ENCODE data around the gene TP63.

The TP63 gene

GRCh38 chr3:189771842-189772450, 140.8 kb downstream of the TP63 start:
- no peak overlapping the region for H3K4me3 ChIP-seq (ENCODE audit: low read depth, low read length)
- in situ Hi-C loops (cut with HindIII; ENCODE audit: low sequenced_read_pairs), result no loop called here
- no peak for TF ChIP-seq CTCF (IDR thresholded peaks at IDR 0.05; ENCODE audit: low read depth, low read length)
- DNase-seq (ENCODE audit: low read depth, low spot score), result no peak

GRCh38 chr3:189772584-189772983, 141.4 kb downstream of the TP63 start:
- H3K4me3 ChIP-seq (ENCODE audit: low read depth, low read length), result no peak overlapping the region
- no peak for DNase-seq (ENCODE audit: low read depth, low spot score)
- no peak for TF ChIP-seq CTCF (IDR thresholded peaks at IDR 0.05; ENCODE audit: low read depth, low read length)
- in situ Hi-C loops (cut with HindIII; ENCODE audit: low sequenced_read_pairs), result no loop called here

GRCh38 chr3:189773056-189773455, 141.9 kb downstream of the TP63 start:
- peak; percentile 8 for DNase-seq (ENCODE audit: low read depth, low spot score)
- in situ Hi-C loops (cut with HindIII; ENCODE audit: low sequenced_read_pairs), result no loop called here
- no peak overlapping the region for H3K4me3 ChIP-seq (ENCODE audit: low read depth, low read length)
- TF ChIP-seq CTCF (IDR thresholded peaks at IDR 0.05; ENCODE audit: low read depth, low read length), result no peak

- no peak for DNase-seq (ENCODE audit: low read depth, low spot score)
- no peak for TF ChIP-seq CTCF (IDR thresholded peaks at IDR 0.05; ENCODE audit: low read depth, low read length)
- no peak overlapping the region for H3K4me3 ChIP-seq (ENCODE audit: low read depth, low read length)
- in situ Hi-C loops (cut with HindIII; ENCODE audit: low sequenced_read_pairs), result no loop called here
These were observed 145.1 kb downstream of the TP63 start for GRCh38 chr3:189776149-189776824.

- in situ Hi-C loops (cut with HindIII; ENCODE audit: low sequenced_read_pairs), result no loop called here
- DNase-seq (ENCODE audit: low read depth, low spot score), result no peak
- no peak for TF ChIP-seq CTCF (IDR thresholded peaks at IDR 0.05; ENCODE audit: low read depth, low read length)
These were observed 147.3 kb downstream of the TP63 start for GRCh38 chr3:189778340-189778950.

GRCh38 chr3:189779166-189779565, 148.0 kb downstream of the TP63 start:
- in situ Hi-C loops (cut with HindIII; ENCODE audit: low sequenced_read_pairs), result no loop called here
- no peak overlapping the region for H3K4me3 ChIP-seq (ENCODE audit: low read depth, low read length)
- TF ChIP-seq CTCF (IDR thresholded peaks at IDR 0.05; ENCODE audit: low read depth, low read length), result no peak
- no peak for DNase-seq (ENCODE audit: low read depth, low spot score)

More at GRCh38 chr3:189778340-189778950, 147.3 kb downstream of the TP63 start:
- H3K4me3 ChIP-seq (ENCODE audit: low read depth, low read length), result no peak overlapping the region
